Measurements from ENCODE around the gene CACNB2. TPM values are rescaled to one million over a fixed set of nuclear protein-coding genes. Genes with fewer than 3 reads are reported as not detected.

The CACNB2 gene
- total RNA-seq, 4 donors from 2014 or later = 11.6 to 13.8 (median 12.1) TPM

DNA sequence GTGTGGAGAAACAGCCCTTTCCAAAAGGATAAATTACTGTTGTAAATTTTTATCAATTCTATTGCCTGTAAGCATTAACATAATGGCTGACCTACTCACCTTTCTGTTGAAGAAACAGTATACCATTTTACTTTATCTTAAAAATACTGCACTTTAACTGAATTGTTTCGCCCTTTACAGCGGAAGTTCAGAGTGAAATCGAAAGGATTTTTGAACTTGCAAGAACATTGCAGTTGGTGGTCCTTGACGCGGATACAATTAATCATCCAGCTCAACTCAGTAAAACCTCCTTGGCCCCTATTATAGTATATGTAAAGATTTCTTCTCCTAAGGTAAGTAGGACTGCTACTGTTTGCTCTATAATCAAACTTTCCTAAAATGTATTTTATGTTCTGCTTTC is 393.7 kb downstream of the CACNB2 start:
- Histone ChIP-seq H3K4me1 (no peaks in the 10 kb centered on the region), H3K9me3 (no peaks in the 10 kb centered on the region), H3K27ac (no peak overlapping the region), H3K36me3 (peaks cover 16% of the 10 kb centered on the region), H3K27me3 (no peaks in the 10 kb centered on the region), H3K4me3 (no peak overlapping the region)
- TF ChIP-seq POLR2A (IDR thresholded peaks at IDR 0.05) (no peak), EP300 (IDR thresholded peaks at IDR 0.05) (no peak), POLR2AphosphoS5 (IDR thresholded peaks at IDR 0.05) (no peak)
- TF ChIP-seq, protein P1, sequence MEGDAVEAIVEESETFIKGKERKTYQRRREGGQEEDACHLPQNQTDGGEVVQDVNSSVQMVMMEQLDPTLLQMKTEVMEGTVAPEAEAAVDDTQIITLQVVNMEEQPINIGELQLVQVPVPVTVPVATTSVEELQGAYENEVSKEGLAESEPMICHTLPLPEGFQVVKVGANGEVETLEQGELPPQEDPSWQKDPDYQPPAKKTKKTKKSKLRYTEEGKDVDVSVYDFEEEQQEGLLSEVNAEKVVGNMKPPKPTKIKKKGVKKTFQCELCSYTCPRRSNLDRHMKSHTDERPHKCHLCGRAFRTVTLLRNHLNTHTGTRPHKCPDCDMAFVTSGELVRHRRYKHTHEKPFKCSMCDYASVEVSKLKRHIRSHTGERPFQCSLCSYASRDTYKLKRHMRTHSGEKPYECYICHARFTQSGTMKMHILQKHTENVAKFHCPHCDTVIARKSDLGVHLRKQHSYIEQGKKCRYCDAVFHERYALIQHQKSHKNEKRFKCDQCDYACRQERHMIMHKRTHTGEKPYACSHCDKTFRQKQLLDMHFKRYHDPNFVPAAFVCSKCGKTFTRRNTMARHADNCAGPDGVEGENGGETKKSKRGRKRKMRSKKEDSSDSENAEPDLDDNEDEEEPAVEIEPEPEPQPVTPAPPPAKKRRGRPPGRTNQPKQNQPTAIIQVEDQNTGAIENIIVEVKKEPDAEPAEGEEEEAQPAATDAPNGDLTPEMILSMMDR (IDR thresholded peaks at IDR 0.05) = no peak
- WGBS = 96% methylated on average over 5 of the region's 5 CpGs
- DNase-seq (ENCODE audit: low spot score in 2 of 2) = no peak

DNA sequence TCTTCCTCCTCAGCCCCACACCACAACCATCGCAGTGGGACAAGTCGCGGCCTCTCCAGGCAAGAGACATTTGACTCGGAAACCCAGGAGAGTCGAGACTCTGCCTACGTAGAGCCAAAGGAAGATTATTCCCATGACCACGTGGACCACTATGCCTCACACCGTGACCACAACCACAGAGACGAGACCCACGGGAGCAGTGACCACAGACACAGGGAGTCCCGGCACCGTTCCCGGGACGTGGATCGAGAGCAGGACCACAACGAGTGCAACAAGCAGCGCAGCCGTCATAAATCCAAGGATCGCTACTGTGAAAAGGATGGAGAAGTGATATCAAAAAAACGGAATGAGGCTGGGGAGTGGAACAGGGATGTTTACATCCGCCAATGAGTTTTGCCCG is 399.1 kb downstream of the CACNB2 start:
- no peaks in the 10 kb centered on the region for H3K9me3 ChIP-seq
- WGBS = 90% methylated on average over 22 of the region's 22 CpGs
- DNase-seq (ENCODE audit: low spot score in 2 of 2) = no peak
- H3K27me3 ChIP-seq = no peaks in the 10 kb centered on the region
- H3K4me1 ChIP-seq = no peaks in the 10 kb centered on the region
- H3K4me3 ChIP-seq = no peak overlapping the region
- peaks cover 40% of the 10 kb centered on the region for H3K36me3 ChIP-seq
- TF ChIP-seq EP300 (IDR thresholded peaks at IDR 0.05) = no peak
- H3K27ac ChIP-seq = no peak overlapping the region

DNA sequence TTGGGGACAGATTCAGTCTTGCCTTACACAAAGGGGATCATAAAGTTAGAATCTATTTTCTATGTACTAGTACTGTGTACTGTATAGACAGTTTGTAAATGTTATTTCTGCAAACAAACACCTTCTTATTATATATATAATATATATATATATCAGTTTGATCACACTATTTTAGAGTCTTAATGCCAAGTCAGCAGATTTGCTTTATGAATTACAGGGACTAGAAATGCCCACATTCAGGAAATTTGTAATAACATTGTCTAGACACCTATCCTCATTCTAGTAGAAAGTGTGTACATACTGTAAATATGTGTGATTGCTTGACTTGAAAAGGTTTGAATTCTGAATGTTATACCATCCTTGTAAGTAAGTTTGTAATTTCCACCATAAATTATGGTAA is 400.0 kb downstream of the CACNB2 start:
- TF ChIP-seq EP300 (IDR thresholded peaks at IDR 0.05) (no peak), POLR2A (IDR thresholded peaks at IDR 0.05) (no peak), POLR2AphosphoS5 (IDR thresholded peaks at IDR 0.05) (no peak)
- TF ChIP-seq, protein P1 (IDR thresholded peaks at IDR 0.05) = no peak
- Histone ChIP-seq H3K4me1 (no peaks in the 10 kb centered on the region), H3K4me3 (no peak overlapping the region), H3K27ac (no peak overlapping the region), H3K27me3 (no peaks in the 10 kb centered on the region), H3K9me3 (no peaks in the 10 kb centered on the region), H3K36me3 (peaks cover 44% of the 10 kb centered on the region)
- DNase-seq (ENCODE audit: low spot score in 2 of 2) = no peak

DNA sequence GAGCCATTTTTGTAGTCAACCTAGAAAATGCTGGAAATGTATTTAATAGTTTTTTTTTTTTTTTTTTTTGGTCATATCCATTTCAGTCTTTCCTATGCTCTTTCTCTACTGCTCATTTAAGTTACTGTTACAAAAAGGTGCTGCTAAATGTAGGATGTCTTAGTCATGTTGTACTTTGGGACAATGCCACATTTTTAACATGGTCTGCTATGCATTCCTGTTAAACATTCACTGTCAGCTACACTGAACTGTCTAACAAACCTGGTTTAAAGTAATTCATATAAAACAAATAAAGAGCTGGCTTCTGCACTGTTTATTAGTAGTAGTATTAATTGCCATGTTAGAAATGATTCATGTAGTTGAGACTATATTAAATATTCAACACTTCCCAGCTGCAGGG is 402.6 kb downstream of the CACNB2 start:
- Histone ChIP-seq H3K27ac (no peak overlapping the region), H3K9me3 (no peaks in the 10 kb centered on the region), H3K36me3 (peaks cover 43% of the 10 kb centered on the region), H3K4me3 (no peak overlapping the region), H3K27me3 (no peaks in the 10 kb centered on the region), H3K4me1 (no peaks in the 10 kb centered on the region)
- TF ChIP-seq POLR2A (IDR thresholded peaks at IDR 0.05) = no peak
- TF ChIP-seq EP300 (IDR thresholded peaks at IDR 0.05) = no peak
- no peak for TF ChIP-seq POLR2AphosphoS5 (IDR thresholded peaks at IDR 0.05)
- TF ChIP-seq, protein P1 (IDR thresholded peaks at IDR 0.05) = no peak
- DNase-seq (ENCODE audit: low spot score in 2 of 2) = no peak

DNA sequence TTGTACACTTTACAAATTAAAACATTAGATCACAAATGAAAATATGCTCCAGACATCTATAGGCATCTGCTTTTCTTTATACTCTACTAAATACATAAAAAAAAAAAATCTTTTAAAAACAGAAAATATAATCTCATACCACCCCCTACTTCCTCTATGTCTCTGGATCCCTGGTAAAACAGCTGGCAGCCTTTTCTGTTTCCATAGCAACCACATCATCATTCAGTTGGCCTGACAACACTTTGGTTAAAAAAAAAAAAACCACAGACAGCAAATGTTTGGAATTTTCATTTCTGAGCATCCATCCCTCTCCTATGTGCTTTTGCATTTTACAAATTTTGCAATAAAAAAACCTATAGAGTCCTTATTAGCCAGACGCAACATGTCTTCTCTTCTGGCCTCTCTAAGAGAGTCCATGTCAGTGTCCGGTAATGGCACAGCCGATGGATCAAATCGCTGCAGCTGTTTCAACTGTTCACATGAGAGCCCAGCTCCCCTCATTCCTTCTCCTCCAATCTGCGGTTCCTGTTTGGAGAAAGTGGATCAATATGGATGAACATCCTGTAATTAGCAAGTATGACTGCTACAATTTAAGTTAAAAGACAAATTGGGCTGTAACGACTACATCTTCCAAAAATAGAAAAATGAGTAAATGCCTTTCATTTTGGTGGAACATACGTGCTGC is 405.5 kb downstream of the CACNB2 start:
- Histone ChIP-seq H3K36me3 (peaks cover 20% of the 10 kb centered on the region), H3K27ac (no peak overlapping the region), H3K4me3 (no peak overlapping the region), H3K27me3 (no peaks in the 10 kb centered on the region), H3K4me1 (no peaks in the 10 kb centered on the region), H3K9me3 (no peaks in the 10 kb centered on the region)
- TF ChIP-seq, protein P1 (IDR thresholded peaks at IDR 0.05) = no peak
- TF ChIP-seq POLR2A (IDR thresholded peaks at IDR 0.05) = no peak
- no peak for TF ChIP-seq POLR2AphosphoS5 (IDR thresholded peaks at IDR 0.05)
- TF ChIP-seq EP300 (IDR thresholded peaks at IDR 0.05) = no peak
- DNase-seq (ENCODE audit: low spot score in 2 of 2) = no peak
- 90% methylated on average over 7 of the region's 7 CpGs for WGBS

DNA sequence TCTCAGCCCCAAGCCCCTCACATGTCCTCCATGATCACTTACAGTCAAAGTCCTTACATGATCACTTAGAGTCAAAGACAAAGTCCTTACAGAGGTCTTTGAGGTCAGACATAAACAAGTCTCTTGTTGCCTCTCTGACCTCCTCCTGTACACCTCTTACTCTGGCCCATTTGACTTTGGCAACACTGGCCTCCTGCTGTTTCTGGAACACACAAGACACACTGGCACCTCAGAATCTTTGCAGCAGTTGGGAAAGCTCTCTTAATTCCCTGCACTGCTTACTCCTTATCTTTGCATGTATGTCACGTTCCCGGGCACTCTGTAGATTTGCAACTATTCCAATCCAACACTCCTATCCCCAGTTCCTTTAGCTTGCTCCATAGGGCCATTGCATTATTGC is 408.9 kb downstream of the CACNB2 start:
- 97% methylated on average over 2 of the region's 2 CpGs for WGBS
- Histone ChIP-seq H3K4me3 (no peak overlapping the region), H3K36me3 (peaks cover 22% of the 10 kb centered on the region), H3K9me3 (no peaks in the 10 kb centered on the region), H3K27me3 (no peaks in the 10 kb centered on the region), H3K4me1 (no peaks in the 10 kb centered on the region), H3K27ac (no peak overlapping the region)
- no peak for TF ChIP-seq POLR2A (IDR thresholded peaks at IDR 0.05)
- TF ChIP-seq EP300 (IDR thresholded peaks at IDR 0.05) = no peak
- TF ChIP-seq, protein P1 (IDR thresholded peaks at IDR 0.05) = no peak
- no peak for TF ChIP-seq POLR2AphosphoS5 (IDR thresholded peaks at IDR 0.05)
- DNase-seq (ENCODE audit: low spot score in 2 of 2) = no peak
